HUES48 (cell line): ENCODE data around the gene RASSF6.
A peak's percentile ranks its signal among the peaks of the same experiment; 100 is the strongest.

Source experiments
- H3K27ac ChIP-seq: one replicate; pipeline ENCODE4 v1.7.0; 2013; ENCODE audit warnings: low read depth, low read length, inconsistent platforms
- H3K27me3 ChIP-seq: 2 replicates; pipeline ENCODE4 v1.6.1; 2013; ENCODE audit warnings: mild to moderate bottlenecking, low read length; ENCODE audit not compliant: control insufficient read depth, insufficient read depth
- H3K36me3 ChIP-seq: 2 replicates; pipeline ENCODE4 v1.6.1; 2013; ENCODE audit warnings: low read length; ENCODE audit not compliant: control insufficient read depth, insufficient read depth
- H3K4me1 ChIP-seq: 2 replicates; pipeline ENCODE4 v1.6.1; 2013; ENCODE audit warnings: mild to moderate bottlenecking, low read length; ENCODE audit not compliant: control insufficient read depth, insufficient read depth
- H3K4me3 ChIP-seq: 2 replicates; pipeline ENCODE4 v1.5.1; 2013; ENCODE audit warnings: mild to moderate bottlenecking, low read depth, low read length
- H3K9ac ChIP-seq: 2 replicates; pipeline ENCODE4 v1.6.1; 2013; ENCODE audit warnings: mild to moderate bottlenecking, low read depth, low read length, moderate library complexity
- H3K9me3 ChIP-seq: 2 replicates; pipeline ENCODE4 v1.6.1; 2013; ENCODE audit warnings: low read length; ENCODE audit not compliant: control insufficient read depth, insufficient read depth

Gene RASSF6

GRCh38 chr4:73612032-73612431 lies 8.2 kb downstream of the RASSF6 start:
- H3K4me3 ChIP-seq = no peak overlapping the region
- no peaks in the 10 kb centered on the region for H3K9me3 ChIP-seq
- no peak overlapping the region for H3K27ac ChIP-seq
- no peaks in the 10 kb centered on the region for H3K27me3 ChIP-seq
- H3K9ac ChIP-seq = no peak overlapping the region
- H3K4me1 ChIP-seq = no peaks in the 10 kb centered on the region
- no peaks in the 10 kb centered on the region for H3K36me3 ChIP-seq

- H3K9me3 ChIP-seq = no peaks in the 10 kb centered on the region
- H3K9ac ChIP-seq = no peak overlapping the region
- no peak overlapping the region for H3K4me3 ChIP-seq
- H3K27ac ChIP-seq = no peak overlapping the region
- H3K27me3 ChIP-seq = no peaks in the 10 kb centered on the region
- no peaks in the 10 kb centered on the region for H3K36me3 ChIP-seq
- H3K4me1 ChIP-seq = no peaks in the 10 kb centered on the region; the same call in 1 of the 2 replicates
Observed at GRCh38 chr4:73609706-73610105, 10.5 kb downstream of the RASSF6 start.

- H3K27me3 ChIP-seq = no peaks in the 10 kb centered on the region
- H3K36me3 ChIP-seq = no peaks in the 10 kb centered on the region
- H3K9me3 ChIP-seq = no peaks in the 10 kb centered on the region
- no peak overlapping the region for H3K9ac ChIP-seq
- no peaks in the 10 kb centered on the region; the same call in 1 of the 2 replicates for H3K4me1 ChIP-seq
- no peak overlapping the region for H3K4me3 ChIP-seq
- H3K27ac ChIP-seq = no peak overlapping the region
Observed at GRCh38 chr4:73608689-73609594, 11.3 kb downstream of the RASSF6 start.

GRCh38 chr4:73607375-73608033 lies 12.7 kb downstream of the RASSF6 start:
- Histone ChIP-seq H3K27me3 (no peaks in the 10 kb centered on the region), H3K4me3 (no peak overlapping the region), H3K9me3 (no peaks in the 10 kb centered on the region), H3K36me3 (no peaks in the 10 kb centered on the region), H3K4me1 (no peaks in the 10 kb centered on the region; the same call in 1 of the 2 replicates), H3K27ac (no peak overlapping the region), H3K9ac (no peak overlapping the region)

GRCh38 chr4:73606465-73606974 lies 13.7 kb downstream of the RASSF6 start:
- no peaks in the 10 kb centered on the region for H3K36me3 ChIP-seq
- H3K4me1 ChIP-seq = no peaks in the 10 kb centered on the region; the same call in 1 of the 2 replicates
- H3K27ac ChIP-seq = no peak overlapping the region
- H3K4me3 ChIP-seq = no peak overlapping the region
- H3K9me3 ChIP-seq = no peaks in the 10 kb centered on the region
- H3K27me3 ChIP-seq = no peaks in the 10 kb centered on the region
- no peak overlapping the region for H3K9ac ChIP-seq

GRCh38 chr4:73603854-73604584 lies 16.2 kb downstream of the RASSF6 start:
- no peak overlapping the region for H3K27ac ChIP-seq
- no peaks in the 10 kb centered on the region for H3K27me3 ChIP-seq
- no peak overlapping the region for H3K4me3 ChIP-seq
- no peaks in the 10 kb centered on the region for H3K36me3 ChIP-seq
- H3K9me3 ChIP-seq = no peaks in the 10 kb centered on the region
- no peak overlapping the region for H3K9ac ChIP-seq
- H3K4me1 ChIP-seq = peaks cover 10% of the 10 kb centered on the region

GRCh38 chr4:73603271-73603710 lies 16.9 kb downstream of the RASSF6 start:
- H3K9ac ChIP-seq = no peak overlapping the region
- no peaks in the 10 kb centered on the region for H3K27me3 ChIP-seq
- H3K9me3 ChIP-seq = no peaks in the 10 kb centered on the region
- no peak overlapping the region for H3K4me3 ChIP-seq
- no peaks in the 10 kb centered on the region for H3K36me3 ChIP-seq
- no peak overlapping the region for H3K27ac ChIP-seq
- peaks cover 15% of the 10 kb centered on the region for H3K4me1 ChIP-seq

- Histone ChIP-seq H3K27ac (no peak overlapping the region), H3K27me3 (no peaks in the 10 kb centered on the region)
Observed at GRCh38 chr4:73600954-73601353, 19.3 kb downstream of the RASSF6 start.

GRCh38 chr4:73599182-73599581 lies 21.1 kb downstream of the RASSF6 start:
- H3K27ac ChIP-seq = peak overlapping the region; percentile 84
- no peak overlapping the region for H3K9ac ChIP-seq

More at GRCh38 chr4:73600954-73601353, 19.3 kb downstream of the RASSF6 start:
- Histone ChIP-seq H3K36me3 (no peaks in the 10 kb centered on the region), H3K9ac (no peak overlapping the region), H3K4me3 (no peak overlapping the region), H3K4me1 (peaks cover 15% of the 10 kb centered on the region), H3K9me3 (no peaks in the 10 kb centered on the region)

GRCh38 chr4:73597594-73597993 lies 22.6 kb downstream of the RASSF6 start:
- H3K27ac ChIP-seq = no peak overlapping the region
- H3K4me1 ChIP-seq = peaks cover 15% of the 10 kb centered on the region
- H3K4me3 ChIP-seq = no peak overlapping the region
- H3K9me3 ChIP-seq = no peaks in the 10 kb centered on the region
- no peaks in the 10 kb centered on the region for H3K36me3 ChIP-seq
- H3K9ac ChIP-seq = no peak overlapping the region
- H3K27me3 ChIP-seq = no peaks in the 10 kb centered on the region

More at GRCh38 chr4:73599182-73599581, 21.1 kb downstream of the RASSF6 start:
- H3K4me1 ChIP-seq = peaks cover 15% of the 10 kb centered on the region
- H3K4me3 ChIP-seq = no peak overlapping the region
- H3K9me3 ChIP-seq = no peaks in the 10 kb centered on the region
- H3K27me3 ChIP-seq = no peaks in the 10 kb centered on the region
- no peaks in the 10 kb centered on the region for H3K36me3 ChIP-seq
